Thoracic aorta (tissue), 2 donors: Measurements from ENCODE around the gene USP47. TPM values are rescaled to one million over a fixed set of nuclear protein-coding genes. Genes with fewer than 3 reads are reported as not detected.

ENCODE experiments used
- ATAC-seq: fragments of 150-250 bp; one replicate; pipeline ENCODE4 v1.8.0; 2017; ENCODE audit warnings: low read depth; ENCODE audit not compliant: insufficient number of reproducible peaks, low FRiP score
- DNase-seq: peaks from one replicate; pipeline ENCODE4 v3.0.0-alpha.2; 2020; ENCODE audit warnings: low spot score
- H3K27ac ChIP-seq, 2 donors: fragments of 200-600 bp; sonication (generic); 1 replicate in 1 of 2; 2 replicates in 1 of 2; pipeline ENCODE4 v1.5.1; 2016; ENCODE audit warnings: mild to moderate bottlenecking in 2 of 2, moderate library complexity in 2 of 2
- H3K27me3 ChIP-seq: fragments of 200-600 bp; sonication (generic); replicated peaks from 2 replicates; pipeline ENCODE4 v1.6.0; 2016; ENCODE audit warnings: mild to moderate bottlenecking; ENCODE audit not compliant: insufficient read depth
- H3K36me3 ChIP-seq: fragments of 200-600 bp; sonication (generic); one replicate; pipeline ENCODE4 v1.5.1; 2016
- H3K4me1 ChIP-seq, 2 donors: fragments of 200-600 bp; sonication (generic); 1 replicate in 1 of 2; 2 replicates in 1 of 2; pipeline versions ENCODE4 v1.5.1 to v1.6.0; 2016; ENCODE audit warnings: low read depth in 2 of 2, mild to moderate bottlenecking in 1 of 2; ENCODE audit not compliant: control insufficient read depth in 1 of 2
- H3K4me3 ChIP-seq: fragments of 200-600 bp; sonication (generic); 2 replicates; pipeline ENCODE4 v1.5.1; 2016; ENCODE audit warnings: mild to moderate bottlenecking
- H3K9me3 ChIP-seq: fragments of 200-600 bp; sonication (generic); 2 replicates; pipeline ENCODE4 v1.5.1; 2016
- total RNA-seq, 2 donors: library from RNA; depleted of rRNA; stranded (reverse); fragments of >200 nt; gene quantifications; one replicate each; pipeline versions ENCODE4 v1.1.0 to v1.2.3, GENCODE V29; 2016
- TF ChIP-seq, protein P1 (sequence below): fragments of 200-600 bp; sonication (generic); IDR thresholded peaks from one replicate; pipeline ENCODE4 v1.5.1; 2019; ENCODE audit warnings: antibody characterized with exemption

The USP47 gene
- total RNA-seq, 2 donors from 2014 or later = 55.0 to 86.4 TPM

DNA sequence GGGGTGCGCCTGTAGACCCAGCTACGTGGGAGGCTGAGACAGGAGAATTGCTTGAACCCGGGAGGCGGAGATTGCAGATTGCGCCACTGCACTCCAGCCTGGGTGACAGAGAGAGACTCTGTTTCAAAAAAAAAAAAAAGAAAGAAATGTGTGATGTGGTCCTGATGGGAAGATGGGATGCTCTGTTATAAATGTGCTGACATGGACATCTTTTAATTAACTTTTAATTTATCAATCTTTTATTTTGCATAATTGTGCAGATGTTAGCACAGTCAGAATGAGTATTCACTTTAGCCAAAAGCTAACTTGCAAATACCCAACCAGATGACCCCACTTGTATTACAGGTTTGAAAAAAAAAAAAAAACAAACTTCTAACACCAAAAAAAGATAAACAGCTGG is 23.8 kb upstream of the USP47 start:
- no peak for DNase-seq
- Histone ChIP-seq H3K36me3 (no peaks in the 10 kb centered on the region), H3K4me3 (no peak overlapping the region), H3K4me1 (peaks cover 0 to 5% of the 10 kb centered on the region in 2 donors), H3K27ac (no peak overlapping the region), H3K27me3 (no peaks in the 10 kb centered on the region), H3K9me3 (no peaks in the 10 kb centered on the region)
- no peak for ATAC-seq
- TF ChIP-seq, protein P1, sequence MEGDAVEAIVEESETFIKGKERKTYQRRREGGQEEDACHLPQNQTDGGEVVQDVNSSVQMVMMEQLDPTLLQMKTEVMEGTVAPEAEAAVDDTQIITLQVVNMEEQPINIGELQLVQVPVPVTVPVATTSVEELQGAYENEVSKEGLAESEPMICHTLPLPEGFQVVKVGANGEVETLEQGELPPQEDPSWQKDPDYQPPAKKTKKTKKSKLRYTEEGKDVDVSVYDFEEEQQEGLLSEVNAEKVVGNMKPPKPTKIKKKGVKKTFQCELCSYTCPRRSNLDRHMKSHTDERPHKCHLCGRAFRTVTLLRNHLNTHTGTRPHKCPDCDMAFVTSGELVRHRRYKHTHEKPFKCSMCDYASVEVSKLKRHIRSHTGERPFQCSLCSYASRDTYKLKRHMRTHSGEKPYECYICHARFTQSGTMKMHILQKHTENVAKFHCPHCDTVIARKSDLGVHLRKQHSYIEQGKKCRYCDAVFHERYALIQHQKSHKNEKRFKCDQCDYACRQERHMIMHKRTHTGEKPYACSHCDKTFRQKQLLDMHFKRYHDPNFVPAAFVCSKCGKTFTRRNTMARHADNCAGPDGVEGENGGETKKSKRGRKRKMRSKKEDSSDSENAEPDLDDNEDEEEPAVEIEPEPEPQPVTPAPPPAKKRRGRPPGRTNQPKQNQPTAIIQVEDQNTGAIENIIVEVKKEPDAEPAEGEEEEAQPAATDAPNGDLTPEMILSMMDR = no peak

DNA sequence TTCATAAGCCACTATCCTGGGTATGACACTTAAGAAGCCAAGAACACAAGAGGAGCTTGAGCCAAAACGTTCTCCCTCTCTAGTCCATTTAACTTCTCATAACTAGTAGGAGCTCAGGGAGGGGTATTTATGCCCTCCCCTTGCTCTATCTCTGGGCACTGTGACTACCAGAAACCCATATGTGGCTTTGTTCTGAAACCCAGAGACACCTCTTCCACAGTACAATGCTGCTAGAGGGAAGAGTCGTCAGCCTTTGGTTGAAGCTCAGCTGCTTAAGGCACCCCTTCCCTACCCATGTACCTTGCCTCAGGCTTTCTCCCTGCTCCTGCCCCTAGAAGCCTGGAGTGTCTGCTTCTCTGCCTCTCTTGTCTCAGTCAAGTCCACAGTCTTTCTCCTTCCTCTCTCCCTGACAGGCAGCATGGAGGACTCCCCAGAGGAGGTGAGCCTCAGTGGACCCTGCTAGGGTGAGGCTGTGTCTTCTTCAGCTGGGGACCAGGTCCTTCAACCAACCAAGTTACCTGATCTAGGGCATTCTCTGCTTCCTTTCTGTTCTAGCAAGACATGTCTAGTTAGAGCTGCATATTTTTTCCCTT is 23.1 kb upstream of the USP47 start:
- H3K36me3 ChIP-seq = no peaks in the 10 kb centered on the region
- DNase-seq = no peak
- H3K4me1 ChIP-seq = peaks cover 0 to 1% of the 10 kb centered on the region in 2 donors
- H3K4me3 ChIP-seq = no peak overlapping the region
- no peaks in the 10 kb centered on the region for H3K9me3 ChIP-seq
- TF ChIP-seq, protein P1 = no peak
- no peaks in the 10 kb centered on the region for H3K27me3 ChIP-seq
- no peak overlapping the region for H3K27ac ChIP-seq
- no peak for ATAC-seq

DNA sequence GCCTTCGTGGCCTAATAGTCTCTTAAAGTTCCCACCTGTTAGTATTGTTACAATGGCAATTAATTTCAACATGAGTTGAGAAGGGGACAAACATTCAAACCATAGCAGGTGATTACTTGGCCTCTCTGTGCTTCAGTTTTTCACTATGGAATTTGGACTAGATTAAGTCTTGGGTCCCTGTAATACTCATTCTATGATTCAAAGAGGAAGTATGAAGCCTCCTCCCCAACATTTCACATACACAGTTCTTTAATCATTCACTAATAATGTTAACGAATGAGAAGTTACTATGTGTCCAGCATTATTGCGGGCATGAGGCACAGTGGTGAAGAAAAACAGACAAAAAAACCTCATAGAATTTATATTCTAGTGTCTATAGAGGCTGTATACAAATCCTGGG is 19.9 kb upstream of the USP47 start:
- Histone ChIP-seq H3K4me1 (no peaks in the 10 kb centered on the region), H3K9me3 (no peaks in the 10 kb centered on the region), H3K36me3 (no peaks in the 10 kb centered on the region), H3K27me3 (no peaks in the 10 kb centered on the region), H3K27ac (no peak overlapping the region), H3K4me3 (no peak overlapping the region)
- DNase-seq = no peak
- TF ChIP-seq, protein P1 = no peak
- no peak for ATAC-seq

DNA sequence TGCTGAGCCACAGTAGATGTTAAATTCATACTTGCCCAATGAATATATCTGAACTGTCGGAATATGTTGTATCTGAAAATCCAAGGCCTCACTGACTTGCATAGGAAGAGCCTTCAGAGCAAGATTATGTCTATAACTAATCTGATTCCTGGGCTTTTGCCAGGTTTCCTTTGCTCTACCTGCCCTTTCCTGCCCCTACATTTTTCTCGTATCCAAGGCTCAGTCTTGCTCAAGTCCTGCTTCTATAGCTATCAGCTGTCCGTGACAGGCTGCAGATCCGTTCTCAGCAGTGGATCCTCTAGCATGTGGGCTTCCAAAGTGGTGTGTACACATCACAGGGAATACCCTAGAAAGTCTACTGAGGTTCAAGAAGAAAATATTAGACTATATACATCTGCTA is 18.8 kb upstream of the USP47 start:
- TF ChIP-seq, protein P1 = no peak
- H3K27me3 ChIP-seq = no peaks in the 10 kb centered on the region
- H3K4me1 ChIP-seq = no peaks in the 10 kb centered on the region
- H3K9me3 ChIP-seq = no peaks in the 10 kb centered on the region
- H3K36me3 ChIP-seq = no peaks in the 10 kb centered on the region
- DNase-seq (no peak), ATAC-seq (no peak)
- H3K4me3 ChIP-seq = no peak overlapping the region
- H3K27ac ChIP-seq = no peak overlapping the region

DNA sequence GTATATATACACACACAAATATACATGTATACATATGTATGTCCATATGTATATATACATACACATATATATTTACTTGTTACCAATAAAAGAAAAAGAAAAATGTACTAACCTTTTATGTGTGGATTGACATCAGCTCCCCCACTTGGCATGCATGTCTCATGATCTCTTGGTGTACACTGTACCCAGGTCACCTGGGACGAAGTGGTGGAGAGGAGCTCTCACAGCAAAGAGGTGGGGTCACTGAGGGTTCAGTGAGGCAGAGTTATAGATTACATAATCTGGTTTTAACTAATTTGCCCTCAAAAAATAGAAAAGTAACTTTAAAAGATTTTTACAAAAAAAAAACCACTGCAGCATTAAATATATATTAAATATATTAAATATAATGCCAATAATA is 15.5 kb upstream of the USP47 start:
- TF ChIP-seq, protein P1 = no peak
- Histone ChIP-seq H3K4me1 (no peaks in the 10 kb centered on the region), H3K27ac (no peak overlapping the region), H3K27me3 (no peaks in the 10 kb centered on the region), H3K36me3 (no peaks in the 10 kb centered on the region), H3K9me3 (no peaks in the 10 kb centered on the region), H3K4me3 (no peak overlapping the region)
- ATAC-seq = no peak
- no peak for DNase-seq
